ENCODE results near the gene CHI3L2.

The CHI3L2 gene, protein sequence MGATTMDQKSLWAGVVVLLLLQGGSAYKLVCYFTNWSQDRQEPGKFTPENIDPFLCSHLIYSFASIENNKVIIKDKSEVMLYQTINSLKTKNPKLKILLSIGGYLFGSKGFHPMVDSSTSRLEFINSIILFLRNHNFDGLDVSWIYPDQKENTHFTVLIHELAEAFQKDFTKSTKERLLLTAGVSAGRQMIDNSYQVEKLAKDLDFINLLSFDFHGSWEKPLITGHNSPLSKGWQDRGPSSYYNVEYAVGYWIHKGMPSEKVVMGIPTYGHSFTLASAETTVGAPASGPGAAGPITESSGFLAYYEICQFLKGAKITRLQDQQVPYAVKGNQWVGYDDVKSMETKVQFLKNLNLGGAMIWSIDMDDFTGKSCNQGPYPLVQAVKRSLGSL

DNA sequence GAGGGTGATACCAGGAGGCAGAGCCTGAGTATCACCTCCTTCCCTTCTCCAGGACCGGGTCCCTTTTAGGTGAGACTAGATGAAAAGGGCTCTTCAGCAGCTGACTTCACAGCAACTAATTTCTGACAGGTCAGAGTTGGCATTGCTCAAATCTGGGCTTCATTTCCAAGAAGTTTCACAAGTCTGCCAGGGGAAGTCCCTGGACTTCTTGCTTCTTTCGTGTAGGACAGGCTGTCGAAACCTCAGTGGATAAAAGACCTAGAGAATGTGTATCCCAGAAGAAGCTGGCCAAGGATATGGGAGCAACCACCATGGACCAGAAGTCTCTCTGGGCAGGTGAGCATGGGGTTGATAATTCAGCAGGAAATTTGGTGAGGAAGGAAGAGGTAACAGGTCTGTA is at the start of gene CHI3L2:
Gene CHI3L2 (plus strand): TSS at position 280 of the 400 bp plus-strand sequence. CDS start 17 bp downstream, at position 297.
- DNase-seq = no peak

DNA sequence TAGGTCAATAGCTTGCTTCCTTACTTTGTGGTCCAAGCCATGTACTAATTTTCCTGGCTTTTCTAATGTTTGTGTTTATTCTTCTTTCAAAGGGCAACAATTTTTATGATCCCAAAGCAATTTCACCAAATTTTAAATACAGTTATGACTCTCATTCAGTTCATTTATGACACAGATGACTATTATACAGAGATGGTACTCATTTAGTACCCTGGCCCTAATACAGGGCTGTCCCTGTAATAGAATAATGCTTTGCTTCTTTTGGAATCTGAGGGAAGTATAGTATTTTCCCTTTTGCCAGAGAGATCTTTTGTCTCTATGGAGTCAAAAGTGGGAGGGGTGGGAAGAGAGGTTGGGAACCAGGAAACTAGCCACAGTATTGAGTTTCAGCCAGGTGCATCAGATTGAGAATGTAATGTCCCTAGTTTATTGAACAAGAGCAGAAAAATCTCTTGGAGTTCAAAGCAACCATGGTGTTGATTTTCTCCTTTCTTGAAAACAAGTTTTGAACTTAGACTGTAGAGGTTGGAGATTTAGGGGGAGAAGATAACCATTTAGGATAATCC is 47.5 kb upstream of the CHI3L2 start:
- no peak for DNase-seq

DNA sequence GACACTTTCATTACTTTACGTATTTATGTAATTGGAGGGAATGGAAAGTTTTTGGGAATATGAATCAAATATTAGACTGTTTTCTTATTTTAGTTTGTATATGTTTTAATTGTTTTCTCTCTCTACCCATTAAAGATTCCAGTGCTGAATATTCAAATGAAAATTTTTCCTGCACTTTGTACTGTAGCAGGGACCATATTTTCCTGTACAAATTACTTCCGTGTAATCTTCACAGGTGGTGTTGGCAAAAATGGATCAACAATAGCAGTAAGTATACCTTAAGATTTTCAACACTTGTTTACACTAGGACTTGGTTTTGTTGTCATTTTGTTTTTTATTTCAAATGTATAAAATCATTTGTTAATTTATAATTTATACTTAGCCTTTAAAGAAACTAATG is 45.5 kb upstream of the CHI3L2 start:
- DNase-seq = no peak

DNA sequence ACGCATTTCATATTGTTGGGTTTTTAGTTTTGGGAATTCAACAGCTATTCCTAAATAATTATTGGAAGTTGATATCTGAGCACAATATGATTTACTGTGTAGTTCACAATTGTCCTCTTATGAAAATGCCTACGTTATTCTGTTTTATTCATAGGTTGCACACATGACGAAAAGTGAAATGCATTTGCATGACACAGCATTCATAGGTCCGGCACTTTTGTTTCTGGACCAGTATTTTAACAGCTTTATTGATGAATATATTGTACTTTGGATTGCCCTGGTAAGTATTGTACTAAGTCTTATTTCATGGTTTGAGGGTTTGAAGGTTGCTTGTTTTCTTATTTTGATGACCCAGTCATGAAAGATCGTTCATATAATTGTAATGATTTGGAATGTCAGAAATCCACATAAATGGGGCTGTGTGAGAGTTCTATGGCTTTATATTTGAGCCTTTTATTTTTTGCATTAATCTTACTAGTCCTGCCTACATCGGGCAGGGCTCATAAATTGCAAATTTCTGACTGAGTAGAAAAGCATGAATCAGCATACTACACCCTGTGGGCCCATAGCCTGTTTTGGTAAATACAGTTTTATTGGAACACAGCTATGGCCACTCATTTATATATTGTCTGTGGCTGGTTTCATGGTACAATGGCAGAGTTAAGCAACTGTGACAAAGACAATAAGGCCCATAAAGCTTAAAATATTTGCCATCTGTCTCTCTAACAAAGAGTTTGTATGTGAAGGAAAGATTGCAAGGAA is 44.0 kb upstream of the CHI3L2 start:
- no peak for DNase-seq

DNA sequence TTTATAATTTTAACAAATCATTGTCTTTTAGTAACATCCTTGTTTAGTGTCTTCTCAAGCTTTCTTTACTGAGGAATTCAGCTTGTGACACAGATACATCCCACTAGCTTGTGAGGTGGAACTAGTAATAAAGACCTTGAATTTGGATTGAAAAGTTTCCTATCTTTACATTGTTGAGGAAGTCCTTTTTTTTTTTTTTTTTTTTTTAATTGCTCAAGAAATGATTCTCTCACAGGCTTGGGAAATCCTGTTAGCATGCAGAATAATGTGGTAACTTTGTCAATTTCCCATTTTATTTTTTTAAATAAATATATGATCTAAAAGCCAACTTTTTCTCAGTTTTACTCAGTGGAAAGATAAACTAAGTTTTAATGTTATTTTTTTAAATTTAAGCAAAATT is 42.9 kb upstream of the CHI3L2 start:
- DNase-seq = no peak

DNA sequence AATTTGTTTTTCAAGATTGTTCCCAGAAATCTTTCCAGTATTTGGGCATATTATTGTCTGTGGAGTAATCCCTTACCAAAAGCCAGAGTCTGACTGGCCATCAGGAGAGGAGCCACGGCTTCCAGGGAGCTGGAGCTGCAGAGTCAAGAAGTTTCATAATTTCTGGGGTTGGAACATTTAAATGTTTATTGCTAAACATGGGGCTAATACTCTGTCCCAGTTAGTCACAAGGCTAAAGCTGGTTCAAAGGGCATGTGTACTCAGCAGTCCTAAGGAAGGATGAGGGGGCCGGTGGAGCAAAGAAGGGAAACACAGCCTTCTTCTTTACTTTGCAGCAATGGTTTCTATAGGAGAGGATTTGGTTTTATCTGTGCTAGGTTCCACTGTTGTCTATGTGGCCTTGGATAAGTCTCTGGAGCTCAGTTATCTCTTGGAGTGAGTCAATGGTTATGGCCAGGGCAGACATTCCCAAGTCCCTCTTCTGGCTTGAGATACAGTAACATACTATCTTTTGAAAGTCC is 36.5 kb upstream of the CHI3L2 start:
- no peak for DNase-seq

DNA sequence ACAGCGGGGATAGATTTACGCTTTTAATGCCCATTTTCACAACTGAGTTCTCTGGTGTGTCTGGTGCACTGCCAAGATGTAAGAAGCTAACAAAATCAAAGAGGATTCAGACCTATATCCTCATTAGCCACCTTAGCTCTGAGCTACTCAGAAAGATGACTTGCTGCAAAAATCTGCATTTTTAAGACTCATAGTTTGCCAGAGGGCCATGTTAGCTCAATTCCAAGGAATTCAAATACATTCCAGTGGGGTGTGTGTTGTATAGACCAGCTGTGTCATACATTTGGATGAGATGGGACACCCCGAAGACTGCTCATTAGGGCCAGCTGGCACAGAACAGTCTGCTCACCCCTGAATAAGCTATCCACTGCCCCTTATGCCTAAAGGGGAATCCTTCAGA is 36.0 kb upstream of the CHI3L2 start:
- DNase-seq = no peak

DNA sequence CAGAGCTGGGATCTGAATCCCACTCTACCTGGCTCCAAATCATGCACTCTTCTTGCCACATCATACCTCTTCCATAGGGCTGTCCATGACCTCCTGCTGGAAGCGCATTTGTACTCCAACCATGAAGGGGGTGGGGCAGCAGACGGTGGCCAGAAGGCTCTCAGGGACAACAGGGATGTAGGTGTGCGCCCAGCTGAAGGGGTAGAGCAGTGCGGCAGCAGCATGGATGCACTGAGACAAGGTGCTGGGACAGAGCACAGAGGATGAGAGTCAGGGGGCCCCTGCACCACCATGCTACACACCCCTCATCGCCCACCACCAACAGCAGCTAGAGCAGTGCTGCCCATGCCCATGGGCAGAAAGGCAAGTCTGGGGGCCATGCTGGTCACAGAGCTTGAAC is 35.4 kb upstream of the CHI3L2 start:
- no peak for DNase-seq

DNA sequence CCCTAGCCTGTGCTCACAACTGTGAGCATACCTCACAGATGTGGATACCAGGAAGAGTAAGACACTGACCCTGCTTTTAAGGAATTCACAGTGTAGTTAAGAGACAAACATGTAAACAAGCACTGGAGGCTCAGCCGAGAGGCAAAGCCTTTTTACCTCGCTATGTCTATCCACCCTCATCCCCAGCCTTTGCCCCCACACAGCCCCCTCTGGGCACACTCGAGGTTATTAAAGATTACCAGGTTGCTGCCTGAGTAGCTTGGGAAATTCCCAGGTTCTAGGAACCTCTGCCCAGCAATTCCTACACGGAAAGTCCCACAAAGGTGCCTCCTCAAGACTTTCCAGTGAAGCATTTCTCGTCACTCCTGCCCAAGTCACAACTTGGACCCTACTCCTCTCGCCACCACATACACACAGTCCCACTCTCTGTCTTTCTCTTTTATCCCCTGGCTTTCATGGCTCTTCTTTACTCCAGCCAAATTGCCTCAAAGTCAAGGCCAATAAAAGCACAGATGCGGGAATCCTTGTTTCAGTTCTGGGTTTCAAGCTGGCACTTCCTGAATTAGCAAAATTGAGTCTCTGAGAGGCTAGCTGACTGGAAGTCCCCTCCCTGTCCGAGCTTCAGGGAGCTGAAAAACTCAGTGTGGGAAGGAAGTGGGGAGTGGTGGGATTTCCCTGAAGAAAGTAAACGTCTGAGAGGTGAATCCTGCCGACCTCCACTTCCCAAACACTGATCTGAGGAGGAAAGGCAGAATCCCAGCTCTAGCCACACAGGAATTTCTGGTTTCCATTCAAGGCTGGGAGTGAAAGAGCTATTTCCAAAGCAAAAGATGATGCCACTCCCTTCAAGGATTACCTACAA is 34.6 kb upstream of the CHI3L2 start:
- DNase-seq = no peak

DNA sequence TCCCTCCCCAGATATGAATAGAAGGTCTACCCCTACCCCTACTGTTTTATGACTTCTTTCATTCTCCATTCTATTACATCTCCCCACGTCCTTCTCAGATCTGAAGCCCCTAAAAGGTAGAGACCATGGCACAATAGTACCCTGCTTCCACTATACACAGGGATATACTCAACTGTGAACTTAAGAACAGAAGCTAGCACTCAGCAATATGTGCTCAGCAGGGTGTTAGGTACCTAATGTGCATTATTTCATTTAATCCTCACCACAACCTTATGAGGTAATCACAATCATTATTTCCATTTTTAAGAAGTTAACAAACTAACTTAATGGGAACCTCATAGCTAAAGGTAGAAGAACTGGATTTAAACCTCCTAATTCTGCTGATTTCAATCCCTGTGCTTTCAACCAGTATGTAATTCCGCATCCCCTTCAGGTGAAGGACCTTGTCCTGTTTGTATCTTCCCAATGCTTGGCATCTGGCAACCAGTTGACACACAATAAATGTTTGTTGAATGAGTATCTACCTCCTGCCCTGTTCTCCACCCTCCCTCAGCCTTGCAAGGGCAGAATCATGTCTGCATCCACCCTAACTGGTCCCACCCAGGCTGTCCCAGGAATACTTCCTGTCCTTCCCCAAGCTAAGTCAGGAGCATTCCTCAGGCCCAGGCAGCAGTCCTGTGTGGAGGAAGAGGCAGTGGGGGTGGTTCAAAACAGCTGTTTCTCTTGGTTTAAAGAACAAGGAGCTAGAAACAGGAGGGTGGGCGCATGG is 33.6 kb upstream of the CHI3L2 start:
- DNase-seq = no peak

DNA sequence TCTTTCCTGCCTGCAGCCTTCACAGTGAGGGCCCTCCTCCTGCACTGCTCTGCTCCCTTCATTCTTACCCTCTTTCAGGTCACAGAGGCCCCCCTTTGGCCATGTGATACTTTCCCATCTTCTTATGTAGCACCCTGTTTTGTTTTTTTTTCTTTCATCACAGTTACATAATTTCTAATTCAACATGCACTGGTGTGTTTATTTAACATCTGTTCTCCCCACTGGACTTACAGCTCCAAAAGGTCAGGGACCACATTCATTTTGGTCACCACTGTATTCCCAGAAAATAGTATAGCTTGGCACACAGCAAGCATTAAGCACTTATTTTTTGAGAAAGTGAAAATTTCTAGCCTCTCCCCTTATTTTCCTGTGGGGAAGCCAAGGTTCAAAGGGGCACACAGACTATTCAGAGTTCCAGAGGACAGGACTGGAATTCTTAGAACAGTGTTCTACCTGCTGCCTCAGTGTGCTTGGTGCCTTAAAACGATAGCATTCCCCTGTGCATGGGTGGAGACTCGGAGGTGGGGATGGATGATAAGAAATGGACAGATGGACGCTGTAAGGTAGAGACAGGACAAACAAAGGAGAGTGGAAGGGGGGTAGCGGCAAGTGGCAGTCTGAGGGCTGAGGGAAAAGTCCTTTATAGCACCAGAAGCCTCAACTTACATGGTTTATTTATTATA is 32.4 kb upstream of the CHI3L2 start:
- no peak for DNase-seq

DNA sequence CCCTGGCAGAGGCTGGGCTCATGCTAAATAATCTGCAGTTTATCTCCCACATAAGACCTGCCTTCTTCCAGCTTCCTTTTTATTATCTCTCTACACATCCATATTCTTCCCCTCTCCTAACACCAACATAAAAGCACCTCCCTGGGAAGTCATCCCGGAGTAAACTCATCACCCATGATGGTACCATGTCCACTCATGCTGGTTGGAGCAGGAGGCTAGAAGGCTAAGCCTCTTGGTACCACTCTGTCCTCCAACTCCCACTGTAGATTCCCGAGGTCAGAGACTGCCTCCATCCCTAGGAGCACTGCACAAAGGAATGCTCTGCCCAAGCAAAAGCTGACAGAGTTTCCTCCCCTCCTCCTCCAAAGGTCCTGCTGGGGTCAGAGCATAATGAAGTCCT is 31.3 kb upstream of the CHI3L2 start:
- no peak for DNase-seq

DNA sequence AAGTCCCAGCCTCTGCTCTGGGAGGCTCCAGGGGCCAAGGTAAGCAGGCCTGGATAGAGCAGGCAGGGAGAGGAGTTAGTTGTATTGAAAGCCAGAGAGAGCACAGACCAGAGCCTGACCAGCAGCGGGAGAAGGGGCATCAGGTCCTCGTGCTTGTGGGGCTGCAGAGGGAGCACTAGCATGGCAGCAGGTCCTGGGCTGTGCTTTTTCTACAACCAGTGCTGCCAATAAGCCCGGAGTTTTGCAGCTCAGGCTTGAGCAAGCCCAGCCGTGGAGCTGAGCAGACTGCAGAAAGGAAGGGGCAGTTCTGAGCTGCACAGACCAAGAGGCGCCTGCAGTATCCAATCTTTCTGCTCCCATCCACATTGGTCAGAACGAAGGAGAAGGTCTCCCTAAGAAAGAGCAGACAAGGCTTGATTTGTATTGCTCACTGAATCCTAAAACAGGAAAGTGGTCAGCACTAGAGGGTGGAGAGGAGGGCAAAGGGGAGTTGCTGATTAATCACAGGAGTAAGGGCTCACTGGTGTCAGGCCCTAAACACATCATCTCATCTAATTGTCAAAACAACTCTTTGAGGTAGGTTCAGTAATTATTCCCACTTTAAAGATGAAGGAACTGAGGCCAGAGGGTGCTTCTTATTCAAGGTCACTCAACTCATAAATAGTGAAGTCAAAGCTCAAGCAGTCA is 29.8 kb upstream of the CHI3L2 start:
- DNase-seq = no peak

DNA sequence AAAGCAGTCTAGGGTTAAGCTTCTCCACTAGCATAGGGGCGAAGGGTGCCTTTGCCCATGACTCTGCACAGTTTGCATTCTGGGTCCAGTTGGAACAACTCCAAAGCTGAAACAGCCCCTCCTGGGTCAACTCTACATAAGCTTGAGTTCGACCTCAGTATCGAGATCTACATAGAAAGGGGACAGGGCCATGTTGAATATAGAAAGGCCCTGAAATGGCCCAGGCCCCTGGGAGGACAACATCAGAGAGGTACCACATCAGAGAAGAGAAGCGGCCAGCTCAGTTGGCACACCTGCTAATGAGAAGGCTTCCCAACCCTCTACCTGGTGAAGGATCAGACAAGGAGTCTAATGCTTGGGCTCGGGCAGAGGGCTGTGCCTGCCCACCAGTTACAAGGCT is 28.7 kb upstream of the CHI3L2 start:
- DNase-seq = no peak

DNA sequence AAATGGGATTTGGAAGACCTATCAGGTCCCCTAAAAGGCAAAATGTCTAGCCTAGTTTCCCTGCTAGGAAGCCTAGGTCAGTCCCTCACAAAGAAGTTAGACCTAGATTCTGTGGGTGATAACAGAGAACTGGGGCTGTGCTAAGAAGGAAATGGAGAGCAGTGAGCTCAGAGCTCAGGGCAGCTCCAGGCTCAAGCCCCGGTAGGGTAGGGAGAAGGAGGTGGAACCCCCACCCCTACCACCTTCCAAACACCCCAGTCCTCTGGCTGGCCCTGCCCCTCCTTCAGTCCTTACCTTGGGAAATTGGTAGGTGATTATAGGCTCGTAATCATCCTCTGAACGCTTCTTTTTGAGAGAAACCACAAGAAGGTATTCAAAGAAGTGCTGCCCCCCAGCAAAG is 28.2 kb upstream of the CHI3L2 start:
- DNase-seq = no peak

DNA sequence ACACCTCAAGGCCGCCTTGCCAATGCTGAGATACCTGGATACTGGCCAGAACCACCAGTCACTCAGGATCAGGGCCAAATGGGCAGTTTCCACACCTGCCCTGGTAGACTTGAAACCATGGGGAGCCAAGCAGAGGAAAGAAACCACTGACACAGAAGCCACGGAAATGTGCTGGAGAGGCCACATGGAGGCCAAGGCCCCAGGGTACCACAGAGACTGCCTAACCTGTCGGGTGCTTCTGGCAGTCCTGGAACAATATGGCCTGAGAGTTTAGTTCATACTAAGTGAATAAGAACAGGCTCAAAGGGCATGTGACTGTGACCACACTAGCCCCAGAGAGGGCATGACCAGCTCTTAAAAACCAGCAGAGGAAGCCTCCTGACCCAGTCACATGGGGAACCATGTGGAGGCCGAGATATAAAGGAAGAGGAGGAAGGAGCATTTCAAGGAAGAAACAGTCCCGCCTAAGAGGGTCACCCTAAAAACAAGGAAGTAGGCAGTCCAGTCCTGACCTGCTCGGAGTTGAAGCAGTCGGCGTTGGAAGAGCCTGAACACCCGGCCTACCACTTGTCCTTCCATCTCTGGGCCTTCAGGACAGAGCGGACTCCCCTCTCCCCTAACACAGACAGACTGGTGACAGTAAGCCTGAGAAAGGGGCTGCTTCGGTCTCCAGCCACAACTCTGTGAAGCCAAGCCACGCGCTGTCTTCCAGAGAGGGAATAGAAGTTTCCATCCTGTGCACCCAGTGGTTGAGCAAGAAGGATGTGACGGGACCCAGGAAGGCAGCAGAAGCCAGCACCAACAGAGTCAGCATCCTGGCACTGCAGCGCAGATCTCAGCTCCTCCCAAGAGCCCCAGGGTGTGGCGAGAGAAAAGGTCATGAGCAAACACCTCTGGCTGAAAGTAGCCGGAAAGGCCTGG is 27.4 kb upstream of the CHI3L2 start, which contains the start of gene DENND2D:
Gene DENND2D (minus strand): TSS at position 766 of the 921 bp plus-strand sequence. CDS start 187 bp downstream, at position 579.
- DNase-seq = no peak

DNA sequence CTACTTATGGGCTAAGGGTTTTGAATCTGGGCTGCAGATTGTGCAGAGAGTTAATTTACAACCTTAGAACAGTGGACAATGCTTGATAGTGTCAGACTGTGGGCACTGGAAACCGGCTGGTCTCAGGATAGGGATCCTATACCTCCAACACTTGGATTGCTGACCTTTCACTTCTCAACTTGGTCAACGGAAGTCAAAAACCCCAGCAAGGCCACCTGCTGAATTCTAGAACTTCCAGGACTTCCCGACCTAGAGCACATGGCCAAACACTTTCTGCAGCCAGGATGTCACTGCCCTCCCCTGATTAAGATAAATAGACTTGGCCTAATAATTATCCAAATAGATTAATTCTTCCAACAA is 26.7 kb upstream of the CHI3L2 start:
- no peak for DNase-seq

DNA sequence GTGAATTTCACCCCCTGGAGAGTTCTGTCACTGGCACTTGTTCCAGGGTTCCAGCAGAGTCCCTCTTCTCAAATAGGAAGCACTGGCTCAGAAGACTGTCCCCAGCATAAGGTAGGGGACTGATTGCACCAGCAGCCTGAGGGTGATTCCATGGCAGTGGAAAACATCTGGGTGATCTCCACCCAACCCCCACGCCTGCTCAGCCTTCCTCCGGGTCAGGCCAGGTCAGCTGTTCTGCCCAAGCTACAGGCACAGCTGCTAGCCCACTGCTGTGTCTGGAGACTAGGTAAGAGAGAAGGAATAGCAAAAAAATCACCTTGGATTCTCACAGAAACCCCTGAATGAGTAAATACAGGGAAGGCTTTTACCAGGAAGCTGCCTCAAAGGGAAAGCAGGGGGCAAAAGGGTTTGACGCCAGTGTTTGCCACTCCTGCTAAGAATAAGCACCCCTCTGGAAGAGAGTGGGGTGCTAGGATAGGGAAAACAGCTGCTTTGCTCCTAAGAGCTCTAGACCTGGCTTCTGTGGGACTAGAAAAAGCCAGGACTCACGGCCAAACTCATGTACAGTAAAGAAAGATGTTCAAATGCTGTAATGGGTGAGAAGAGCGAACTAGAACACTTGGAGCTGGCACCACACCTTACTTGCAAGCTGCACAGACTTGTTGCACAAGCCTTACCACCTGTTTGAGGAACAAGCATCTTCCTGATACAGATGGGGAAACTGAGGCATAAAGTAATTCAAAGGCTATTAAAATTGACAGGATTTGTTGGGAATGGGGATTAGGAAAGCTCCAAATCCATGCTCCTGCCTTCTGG is 26.0 kb upstream of the CHI3L2 start:
- DNase-seq = no peak

DNA sequence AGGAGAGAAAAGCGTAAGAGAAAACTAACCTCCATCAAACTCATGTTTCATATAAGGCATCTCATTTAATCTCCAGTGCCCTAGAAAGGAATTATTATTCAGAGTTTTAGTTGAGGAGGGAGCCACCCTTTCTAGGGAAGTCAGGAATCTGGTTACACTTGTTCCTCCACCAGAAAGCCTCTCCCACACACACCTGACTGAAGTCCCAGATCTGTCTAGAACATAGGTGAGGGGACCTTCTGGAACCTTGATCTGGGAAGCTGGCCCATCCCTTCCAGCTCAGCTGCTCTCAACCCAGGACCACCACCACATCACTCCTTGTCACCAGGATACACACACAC is 25.2 kb upstream of the CHI3L2 start:
- no peak for DNase-seq
